GM10248 (cell line): ENCODE measurements around the gene HSPG2.

Experiments used
- CTCF ChIA-PET: fragments of 300-600 bp; sonication (Branson Sonifier 250); formaldehyde crosslinking; extraction: SDS; loops from one replicate; lab custom pipeline; 2021; ENCODE audit warnings: antibody characterized with exemption; lab: Yijun Ruan, JAX
- POLR2A ChIA-PET: fragments of 350-650 bp; sonication (Branson Sonifier 250); formaldehyde crosslinking; extraction: SDS; loops from one replicate; lab custom pipeline; 2020; ENCODE audit warnings: antibody characterized with exemption; lab: Yijun Ruan, JAX
- DNase-seq: peaks from one replicate; pipeline ENCODE4 v3.0.0; 2012; ENCODE audit errors: extremely low spot score
- CTCF ChIP-seq: IDR thresholded peaks from 2 replicates; pipeline ENCODE4 v1.5.1; 2012; ENCODE audit warnings: mild to moderate bottlenecking, low read depth; ENCODE audit errors: extremely low read depth, missing control alignments, control extremely low read depth

The HSPG2 gene

GRCh38 chr1:21935393-21935804 is 1.7 kb downstream of the HSPG2 start:
- POLR2A ChIA-PET = interaction anchor here (0.6 kb wide), 1 partner anchor 36 kb away, joined by 3 read pairs; no protein-coding TSS in a partner anchor
- CTCF ChIA-PET = no interaction called here
- no peak for TF ChIP-seq CTCF
- no peak for DNase-seq

GRCh38 chr1:21933397-21934248 is 3.5 kb downstream of the HSPG2 start:
- CTCF ChIA-PET = interaction anchor here (1.4 kb wide), 1 partner anchor 11 kb away, joined by 5 read pairs; no protein-coding TSS in a partner anchor
- no peak for TF ChIP-seq CTCF
- POLR2A ChIA-PET = no interaction called here
- DNase-seq = no peak

- ChIA-PET POLR2A (no interaction called here), CTCF (interaction anchor here (1.0 kb wide), 1 partner anchor 31 kb away, joined by 3 read pairs; no protein-coding TSS in a partner anchor)
- no peak for DNase-seq
- no peak for TF ChIP-seq CTCF
Measured at GRCh38 chr1:21932127-21932526, 5.0 kb downstream of the HSPG2 start.

GRCh38 chr1:21931171-21932093 is 5.7 kb downstream of the HSPG2 start:
- no peak for DNase-seq
- no peak for TF ChIP-seq CTCF
- CTCF ChIA-PET = interaction anchor here (1.0 kb wide), 1 partner anchor 31 kb away, joined by 3 read pairs; no protein-coding TSS in a partner anchor
- POLR2A ChIA-PET = no interaction called here

- no peak for TF ChIP-seq CTCF
- DNase-seq = no peak
- CTCF ChIA-PET = no interaction called here
- POLR2A ChIA-PET = no interaction called here
Measured at GRCh38 chr1:21930629-21931170, 6.4 kb downstream of the HSPG2 start.

GRCh38 chr1:21930080-21930571 is 7.0 kb downstream of the HSPG2 start:
- DNase-seq = no peak
- POLR2A ChIA-PET = no interaction called here
- no peak for TF ChIP-seq CTCF
- CTCF ChIA-PET = no interaction called here
